Pancreas (tissue), 10 donors: ENCODE data around the gene FCN2. TPM values are rescaled to one million over a fixed set of nuclear protein-coding genes. Genes with fewer than 3 reads are reported as not detected.
A peak's percentile ranks its signal among the peaks of the same experiment; 100 is the strongest.

Source experiments
- ATAC-seq, 4 donors: fragments of 200-7000 bp; cut with Tn5 transposase; one replicate each; pipeline versions ENCODE4 v1.8.0 to v1.9.1; 2020; ENCODE audit warnings: mild to moderate bottlenecking in 4 of 4, moderate library complexity in 4 of 4
- DNase-seq, 6 donors: peaks; one replicate each; pipeline ENCODE4 v3.0.0-alpha.2; 2020
- FAIRE-seq: peaks from 2 replicates; lab custom pipeline; 2012; peaks lifted over from hg19 to GRCh38; lab: Jason Lieb, UNC
- H3K27ac ChIP-seq, 4 donors: fragments of 200-600 bp; sonication (generic); 1 replicate in 3 of 4; 2 replicates in 1 of 4; pipeline versions ENCODE4 v1.5.0 to v1.8.0; 2020
- H3K27me3 ChIP-seq, 4 donors: fragments of 200-600 bp; one replicate each; pipeline ENCODE4 v1.8.0; 2021
- H3K36me3 ChIP-seq, 3 donors: fragments of 200-600 bp; sonication (generic) in 1 of 3; one replicate each; pipeline versions ENCODE4 v1.5.0 to v1.8.0; 2020 to 2021
- H3K4me1 ChIP-seq, 3 donors: fragments of 200-600 bp; one replicate each; pipeline ENCODE4 v1.8.0; 2021
- H3K4me3 ChIP-seq, 4 donors: fragments of 200-600 bp; sonication (generic) in 2 of 4; one replicate each; pipeline versions ENCODE4 v1.5.0 to v1.8.0; 2020 to 2021
- H3K9me3 ChIP-seq, 4 donors: fragments of 200-600 bp; one replicate each; pipeline ENCODE4 v1.8.0; 2021
- WGBS, 2 donors: extraction: QIAGEN DNeasy Blood & Tissue Kit; methylation state at CpG; one replicate each; pipeline ENCODE4 v1.1.7; 2013; 5-methylcytosine and 5-hydroxymethylcytosine counted together
- intact Hi-C, 3 donors: fragments of 100-400 bp; cut with DNase I; formaldehyde crosslinking; loops; one replicate each; pipeline versions ENCODE4 v1.11.1 to v1.14.2; 2022
- polyA plus RNA-seq, 2 donors: library from polyadenylated mRNA; stranded (reverse); fragments of 200-250 nt; gene quantifications; one replicate each; pipeline ENCODE4 v1.2.3, GENCODE V29; 2013
- total RNA-seq, 6 donors: library from RNA; stranded (reverse); fragmentation: NEBNext Ultra II Directional in 4 of 6; extraction: Animal tissue kit (Norgen Biotek cat#: 25700) in 4 of 6; gene quantifications; one replicate each; pipeline versions ENCODE4 v1.2.1 to v1.2.4, GENCODE V29; 2021 to 2023
- TF ChIP-seq, protein P1 (sequence below), 4 donors: fragments of 200-600 bp; sonication (generic) in 3 of 4; IDR thresholded peaks; one replicate each; pipeline versions ENCODE4 v1.5.0 to v1.8.0; 2021; ENCODE audit warnings: antibody characterized with exemption in 4 of 4
- donor health status: healthy with polysubstance abuse.
- donor health status: DM: no; HTN: no; CAD: no; lungs with moderate emphysema.
- donor health status: DM: no; HTN: no; CAD: no.
- donor health status: control.
- donor health status: control.
- donor health status: Bipolar disorder and iron deficiency.
- donor health status: DM: yes; HTN: yes; CAD: no.
- donor health status: DM: no; HTN: no; CAD: no.
- donor health status: DM: no; HTN: no; CAD: no.
- donor health status: DM: yes; HTN: yes; CAD: no.

The FCN2 gene
- total and polyA plus RNA-seq, 8 donors, result 0.16 to 0.84 (median 0.38) TPM; not detected in 3

- no peak for ATAC-seq
- WGBS, 2 donors, result 57 to 77% methylated on average over 20 of the region's 20 CpGs
- intact Hi-C loops, result no loop called here
- TF ChIP-seq, protein P1, sequence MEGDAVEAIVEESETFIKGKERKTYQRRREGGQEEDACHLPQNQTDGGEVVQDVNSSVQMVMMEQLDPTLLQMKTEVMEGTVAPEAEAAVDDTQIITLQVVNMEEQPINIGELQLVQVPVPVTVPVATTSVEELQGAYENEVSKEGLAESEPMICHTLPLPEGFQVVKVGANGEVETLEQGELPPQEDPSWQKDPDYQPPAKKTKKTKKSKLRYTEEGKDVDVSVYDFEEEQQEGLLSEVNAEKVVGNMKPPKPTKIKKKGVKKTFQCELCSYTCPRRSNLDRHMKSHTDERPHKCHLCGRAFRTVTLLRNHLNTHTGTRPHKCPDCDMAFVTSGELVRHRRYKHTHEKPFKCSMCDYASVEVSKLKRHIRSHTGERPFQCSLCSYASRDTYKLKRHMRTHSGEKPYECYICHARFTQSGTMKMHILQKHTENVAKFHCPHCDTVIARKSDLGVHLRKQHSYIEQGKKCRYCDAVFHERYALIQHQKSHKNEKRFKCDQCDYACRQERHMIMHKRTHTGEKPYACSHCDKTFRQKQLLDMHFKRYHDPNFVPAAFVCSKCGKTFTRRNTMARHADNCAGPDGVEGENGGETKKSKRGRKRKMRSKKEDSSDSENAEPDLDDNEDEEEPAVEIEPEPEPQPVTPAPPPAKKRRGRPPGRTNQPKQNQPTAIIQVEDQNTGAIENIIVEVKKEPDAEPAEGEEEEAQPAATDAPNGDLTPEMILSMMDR (IDR thresholded peaks at IDR 0.05), result no peak
- H3K27ac ChIP-seq, result no peak overlapping the region
- H3K36me3 ChIP-seq, result no peaks in the 10 kb centered on the region
- no peak for FAIRE-seq
- no peaks in the 10 kb centered on the region for H3K27me3 ChIP-seq
- H3K4me3 ChIP-seq, result no peak overlapping the region
- DNase-seq, result peak in 1 of 6 donors; percentile 33
- H3K4me1 ChIP-seq, result no peaks in the 10 kb centered on the region
- no peaks in the 10 kb centered on the region for H3K9me3 ChIP-seq
These were observed 46.2 kb upstream of the FCN2 start for GRCh38 chr9:134834217-134834956.

GRCh38 chr9:134834957-134835419 is 45.6 kb upstream of the FCN2 start:
- H3K27me3 ChIP-seq, result no peaks in the 10 kb centered on the region
- FAIRE-seq (no peak), DNase-seq (peak in 1 of 6 donors; percentile 53), ATAC-seq (no peak)
- 70 to 78% methylated on average over 24 to 25 of the region's 25 CpGs for WGBS, 2 donors
- H3K4me1 ChIP-seq, result no peaks in the 10 kb centered on the region
- TF ChIP-seq, protein P1 (IDR thresholded peaks at IDR 0.05), result no peak
- H3K9me3 ChIP-seq, result no peaks in the 10 kb centered on the region
- intact Hi-C loops, result no loop called here
- no peak overlapping the region for H3K4me3 ChIP-seq
- no peaks in the 10 kb centered on the region for H3K36me3 ChIP-seq
- H3K27ac ChIP-seq, result no peak overlapping the region

GRCh38 chr9:134835448-134835847 is 45.2 kb upstream of the FCN2 start:
- FAIRE-seq (no peak), ATAC-seq (peak in 2 of 4 donors; percentile 15 to 38), DNase-seq (peak in 1 of 6 donors; percentile 53)
- 53 to 61% methylated on average over 16 of the region's 16 CpGs for WGBS, 2 donors
- no peaks in the 10 kb centered on the region for H3K4me1 ChIP-seq
- TF ChIP-seq, protein P1 (IDR thresholded peaks at IDR 0.05), result no peak
- no peaks in the 10 kb centered on the region for H3K27me3 ChIP-seq
- H3K36me3 ChIP-seq, result no peaks in the 10 kb centered on the region
- intact Hi-C loops, result no loop called here
- no peak overlapping the region for H3K27ac ChIP-seq
- no peak overlapping the region for H3K4me3 ChIP-seq
- no peaks in the 10 kb centered on the region for H3K9me3 ChIP-seq

GRCh38 chr9:134835987-134836386 is 44.6 kb upstream of the FCN2 start:
- DNase-seq (no peak), FAIRE-seq (no peak), ATAC-seq (no peak)
- no peaks in the 10 kb centered on the region for H3K36me3 ChIP-seq
- no peaks in the 10 kb centered on the region for H3K4me1 ChIP-seq
- no peaks in the 10 kb centered on the region for H3K27me3 ChIP-seq
- H3K9me3 ChIP-seq, result no peaks in the 10 kb centered on the region
- intact Hi-C loops, result no loop called here
- no peak overlapping the region for H3K27ac ChIP-seq
- WGBS, 2 donors, result 66 to 75% methylated on average over 13 of the region's 13 CpGs
- TF ChIP-seq, protein P1 (IDR thresholded peaks at IDR 0.05), result no peak
- no peak overlapping the region for H3K4me3 ChIP-seq

DNA sequence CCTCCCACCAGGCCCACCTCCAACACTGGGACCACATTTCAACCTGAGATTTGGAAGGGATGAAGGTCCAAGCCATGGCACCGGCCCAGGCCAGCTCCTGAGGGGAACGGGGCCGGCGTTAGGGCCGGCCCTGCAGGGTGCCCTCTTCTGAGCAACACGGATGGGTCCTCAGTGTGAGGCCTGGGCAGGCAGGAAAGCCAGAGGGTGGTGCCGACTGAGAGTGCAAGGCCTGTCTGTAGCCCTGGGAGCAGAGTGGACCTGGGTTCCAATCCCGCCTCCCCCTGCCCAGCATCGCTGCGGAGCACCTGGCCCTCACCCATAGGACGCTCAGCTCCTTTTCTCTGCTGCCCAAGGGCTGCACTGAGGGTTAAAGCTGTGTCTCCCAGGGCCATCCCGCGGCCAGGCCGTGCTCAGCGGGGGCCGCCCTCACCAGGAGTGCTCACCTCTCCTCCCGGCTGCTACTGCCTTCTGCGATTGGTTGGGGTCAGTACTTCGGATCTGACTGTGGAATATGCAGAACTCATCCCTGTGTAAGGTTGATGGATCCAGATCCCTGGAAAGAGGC is 44.1 kb upstream of the FCN2 start:
- no peaks in the 10 kb centered on the region for H3K27me3 ChIP-seq
- no peak overlapping the region for H3K4me3 ChIP-seq
- TF ChIP-seq, protein P1 (IDR thresholded peaks at IDR 0.05), result no peak
- intact Hi-C loops, result no loop called here
- 73 to 85% methylated on average over 19 of the region's 19 CpGs for WGBS, 2 donors
- no peak overlapping the region for H3K27ac ChIP-seq
- ATAC-seq (no peak), DNase-seq (peak in 1 of 6 donors; percentile 34), FAIRE-seq (no peak)
- H3K36me3 ChIP-seq, result no peaks in the 10 kb centered on the region
- H3K9me3 ChIP-seq, result no peaks in the 10 kb centered on the region
- H3K4me1 ChIP-seq, result no peaks in the 10 kb centered on the region
